ENCODE measurements around the gene GRIA3.

DNA sequence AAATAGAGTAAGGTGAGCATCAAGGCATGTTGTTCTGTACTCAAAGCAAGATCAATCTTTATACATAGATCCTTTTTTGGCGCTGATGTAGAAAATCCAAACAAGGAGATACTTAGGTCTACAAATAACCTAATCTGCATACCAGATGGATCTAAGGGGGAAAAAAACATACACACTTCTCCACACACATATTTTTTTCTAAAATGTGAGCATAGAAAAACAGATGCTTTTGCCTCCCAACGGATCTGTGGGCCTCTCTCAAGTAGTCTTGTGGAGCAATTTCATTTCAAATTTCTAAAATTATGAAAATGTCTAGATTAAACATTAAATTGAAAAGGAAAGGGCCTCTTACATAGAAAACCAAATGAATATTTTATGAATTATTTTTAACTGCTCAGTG lies 166.1 kb downstream of the GRIA3 start:
- TF ChIP-seq GATA2 (IDR thresholded peaks at IDR 0.05; ENCODE audit: low read depth, low read length) (no peak), GATA3 (IDR thresholded peaks at IDR 0.05; ENCODE audit: low read depth, low read length) (no peak)

All from SH-SY5Y (cell line).